Neuronal stem cell (in vitro differentiated cells): Measurements from ENCODE around the gene FBXW10B.
"Not testable (repeated sequence)": the region's sequence is repeated elsewhere in the genome, so short reads cannot be mapped to it uniquely, and the experiment has no call there.

Experiments used
- DNase-seq: peaks from one replicate; pipeline ENCODE4 v3.0.0-alpha.2; 2013; ENCODE audit warnings: low spot score
- H2AFZ ChIP-seq: one replicate; pipeline ENCODE4 v1.6.1; 2013; ENCODE audit warnings: mild to moderate bottlenecking, low read length, inconsistent platforms
- H2AK5ac ChIP-seq: 2 replicates; pipeline ENCODE4 v1.6.1; 2013; ENCODE audit warnings: low read depth, mild to moderate bottlenecking, inconsistent platforms, low read length, moderate library complexity, mixed read lengths
- H2BK120ac ChIP-seq: 2 replicates; pipeline ENCODE4 v1.6.1; 2013; ENCODE audit warnings: low read depth, mild to moderate bottlenecking, inconsistent platforms, low read length, moderate library complexity, mixed read lengths
- H2BK12ac ChIP-seq: one replicate; pipeline ENCODE4 v1.6.1; 2013; ENCODE audit warnings: low read length, inconsistent platforms
- H2BK15ac ChIP-seq: 2 replicates; pipeline ENCODE4 v1.6.1; 2013; ENCODE audit warnings: mild to moderate bottlenecking, low read length, inconsistent platforms, mixed read lengths
- H2BK5ac ChIP-seq: one replicate; pipeline ENCODE4 v1.6.1; 2013; ENCODE audit warnings: inconsistent platforms, mild to moderate bottlenecking, low read length, moderate library complexity
- H3K14ac ChIP-seq: one replicate; pipeline ENCODE4 v1.6.1; 2013; ENCODE audit warnings: low read length, inconsistent platforms
- H3K18ac ChIP-seq: 2 replicates; pipeline ENCODE4 v1.6.1; 2013; ENCODE audit warnings: low read length, inconsistent platforms
- H3K23ac ChIP-seq: 2 replicates; pipeline ENCODE4 v1.6.1; 2013; ENCODE audit warnings: low read depth, mild to moderate bottlenecking, mixed read lengths, low read length, inconsistent platforms; ENCODE audit not compliant: poor library complexity
- H3K27ac ChIP-seq: replicated peaks from 3 replicates; pipeline ENCODE4 v1.5.1; 2013; ENCODE audit warnings: low read length, inconsistent platforms
- H3K27me3 ChIP-seq, 3 experiments: 2 replicates each; pipeline ENCODE4 v1.6.1; 2013; ENCODE audit warnings: low read length in 3 of 3, mild to moderate bottlenecking in 2 of 3, inconsistent platforms in 1 of 3, low read depth in 1 of 3, mixed read lengths in 1 of 3, moderate library complexity in 1 of 3; ENCODE audit not compliant: control insufficient read depth in 3 of 3, insufficient read depth in 3 of 3
- H3K36me3 ChIP-seq, 2 donors: replicated peaks in 1 of 2; 2 replicates each; pipeline ENCODE4 v1.6.1; 2013; ENCODE audit warnings: low read length in 2 of 2; ENCODE audit not compliant: control insufficient read depth in 2 of 2, insufficient read depth in 2 of 2
- H3K4ac ChIP-seq: 2 replicates; pipeline ENCODE4 v1.6.1; 2013; ENCODE audit warnings: inconsistent platforms, mild to moderate bottlenecking, low read length, moderate library complexity
- H3K4me1 ChIP-seq, 2 donors: 1 replicate in 1 of 2; 2 replicates in 1 of 2; pipeline ENCODE4 v1.6.1; 2013; ENCODE audit warnings: low read length in 2 of 2, low read depth in 1 of 2; ENCODE audit not compliant: control insufficient read depth in 2 of 2, insufficient read depth in 1 of 2
- H3K4me2 ChIP-seq: one replicate; pipeline ENCODE4 v1.6.1; 2013; ENCODE audit warnings: mild to moderate bottlenecking, low read length, inconsistent platforms; ENCODE audit not compliant: insufficient read depth, poor library complexity, severe bottlenecking
- H3K4me3 ChIP-seq, 2 donors: 2 replicates each; pipeline ENCODE4 v1.5.1; 2013; ENCODE audit warnings: low read length in 2 of 2, mild to moderate bottlenecking in 2 of 2, inconsistent platforms in 1 of 2, moderate library complexity in 1 of 2
- H3K79me1 ChIP-seq: one replicate; pipeline ENCODE4 v1.6.1; 2013; ENCODE audit warnings: low read depth, mild to moderate bottlenecking, inconsistent platforms, low read length, moderate library complexity
- H3K9ac ChIP-seq: one replicate; pipeline ENCODE4 v1.6.1; 2013; ENCODE audit warnings: mild to moderate bottlenecking, low read depth, low read length, inconsistent platforms; ENCODE audit not compliant: poor library complexity
- H3K9me3 ChIP-seq, 2 donors: replicated peaks in 1 of 2; 2 replicates each; pipeline versions ENCODE3 to v1.6.1; 2013; ENCODE audit warnings: low read length in 2 of 2, mild to moderate bottlenecking in 2 of 2, inconsistent platforms in 1 of 2, low read depth in 1 of 2, mixed read lengths in 1 of 2, moderate library complexity in 1 of 2; ENCODE audit not compliant: control insufficient read depth in 2 of 2, insufficient read depth in 1 of 2
- H4K8ac ChIP-seq: one replicate; pipeline ENCODE4 v1.6.1; 2013; ENCODE audit warnings: low read depth, mild to moderate bottlenecking, inconsistent platforms, low read length, moderate library complexity
- H4K91ac ChIP-seq: one replicate; pipeline ENCODE4 v1.6.1; 2013; ENCODE audit warnings: low read length, low read depth, mild to moderate bottlenecking, inconsistent platforms; ENCODE audit not compliant: poor library complexity
- WGBS, 2 donors: extraction: QIAGEN DNeasy Blood & Tissue Kit; methylation state at CpG; one replicate each; pipeline ENCODE4 v1.1.7; 2013; ENCODE audit warnings: missing lambda C conversion rate in 2 of 2, mixed read lengths in 1 of 2; ENCODE audit not compliant: insufficient read length in 2 of 2, insufficient replicate concordance in 1 of 2; ENCODE audit errors: extremely low coverage in 2 of 2; 5-methylcytosine and 5-hydroxymethylcytosine counted together

The FBXW10B gene

DNA sequence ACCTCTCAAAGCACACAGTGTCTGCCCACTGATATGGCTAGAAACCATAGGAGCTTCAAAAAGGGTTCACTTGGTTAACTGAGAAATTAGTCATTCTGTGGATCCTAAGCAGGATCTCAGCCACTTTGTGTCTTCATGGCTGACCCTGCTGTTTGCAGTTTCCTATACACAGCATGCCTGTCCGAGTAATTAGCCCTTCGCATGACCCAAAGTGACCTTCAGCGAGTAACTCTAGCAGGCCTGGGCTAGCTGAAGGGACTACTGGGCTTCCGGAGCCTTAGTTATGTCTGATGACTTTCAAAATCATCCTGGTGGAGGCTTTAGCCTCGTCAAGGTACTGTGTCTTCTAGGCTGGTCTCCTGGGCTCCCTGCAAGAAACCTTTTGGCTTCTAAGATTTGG is 28.9 kb upstream of the FBXW10B start:
- H3K4ac ChIP-seq = no peak overlapping the region
- H4K8ac ChIP-seq = no peak overlapping the region
- H2BK12ac ChIP-seq = no peak overlapping the region
- H3K9me3 ChIP-seq = no peaks in the 10 kb centered on the region
- H4K91ac ChIP-seq = no peak overlapping the region
- no peak overlapping the region for H3K14ac ChIP-seq
- no peak overlapping the region for H3K4me3 ChIP-seq
- peaks cover 18 to 22% of the 10 kb centered on the region in 2 donors for H3K4me1 ChIP-seq
- no CpG with 5 or more reads among the region's 5 CpGs for WGBS, 2 donors
- no peaks in the 10 kb centered on the region for H3K27me3 ChIP-seq
- no peak overlapping the region for H2AFZ ChIP-seq
- H3K23ac ChIP-seq = no peak overlapping the region
- H3K4me2 ChIP-seq = no peak overlapping the region
- no peak overlapping the region for H2BK5ac ChIP-seq
- peaks cover 2% of the 10 kb centered on the region for H3K79me1 ChIP-seq
- H3K36me3 ChIP-seq = no peaks in the 10 kb centered on the region
- no peak overlapping the region for H3K27ac ChIP-seq
- H2AK5ac ChIP-seq = no peak overlapping the region
- H2BK15ac ChIP-seq = no peak overlapping the region
- no peak overlapping the region for H2BK120ac ChIP-seq
- DNase-seq = no peak
- H3K9ac ChIP-seq = no peak overlapping the region
- no peak overlapping the region for H3K18ac ChIP-seq

DNA sequence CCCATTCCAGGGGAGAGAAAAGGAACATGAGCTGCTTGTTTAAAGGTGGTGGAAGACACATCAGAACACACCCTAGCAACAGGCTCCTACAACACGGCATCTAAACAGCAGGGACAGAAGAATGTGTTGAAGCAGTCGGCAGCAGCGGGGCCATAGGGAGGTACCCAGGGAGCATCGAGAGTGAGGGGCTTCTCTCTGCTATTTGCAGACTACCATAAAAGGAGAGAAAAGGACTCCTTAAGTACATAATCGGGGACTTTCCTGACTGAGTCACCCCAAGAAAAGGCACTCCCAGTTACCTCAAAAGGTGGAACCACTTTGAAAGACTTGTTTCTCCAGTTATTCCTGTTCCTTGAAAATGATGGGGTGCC is 26.4 kb upstream of the FBXW10B start:
- not testable (repeated sequence) for H2BK5ac ChIP-seq, H4K8ac ChIP-seq, H3K23ac ChIP-seq, H3K79me1 ChIP-seq, H3K9me3 ChIP-seq, H4K91ac ChIP-seq, H3K27me3 ChIP-seq, H3K9ac ChIP-seq, H3K4me3 ChIP-seq, H2AK5ac ChIP-seq, H3K36me3 ChIP-seq, H3K4me2 ChIP-seq, H3K4ac ChIP-seq, H3K18ac ChIP-seq, H2BK15ac ChIP-seq, H2BK120ac ChIP-seq, H3K14ac ChIP-seq, H2BK12ac ChIP-seq
- peak overlapping the region; percentile 56 for H2AFZ ChIP-seq
- peaks cover 9 to 16% of the 10 kb centered on the region in 2 donors for H3K4me1 ChIP-seq
- H3K27ac ChIP-seq = peak overlapping the region; percentile 73
- no CpG with 5 or more reads among the region's 5 CpGs for WGBS, 2 donors
- peak; percentile 32 for DNase-seq

DNA sequence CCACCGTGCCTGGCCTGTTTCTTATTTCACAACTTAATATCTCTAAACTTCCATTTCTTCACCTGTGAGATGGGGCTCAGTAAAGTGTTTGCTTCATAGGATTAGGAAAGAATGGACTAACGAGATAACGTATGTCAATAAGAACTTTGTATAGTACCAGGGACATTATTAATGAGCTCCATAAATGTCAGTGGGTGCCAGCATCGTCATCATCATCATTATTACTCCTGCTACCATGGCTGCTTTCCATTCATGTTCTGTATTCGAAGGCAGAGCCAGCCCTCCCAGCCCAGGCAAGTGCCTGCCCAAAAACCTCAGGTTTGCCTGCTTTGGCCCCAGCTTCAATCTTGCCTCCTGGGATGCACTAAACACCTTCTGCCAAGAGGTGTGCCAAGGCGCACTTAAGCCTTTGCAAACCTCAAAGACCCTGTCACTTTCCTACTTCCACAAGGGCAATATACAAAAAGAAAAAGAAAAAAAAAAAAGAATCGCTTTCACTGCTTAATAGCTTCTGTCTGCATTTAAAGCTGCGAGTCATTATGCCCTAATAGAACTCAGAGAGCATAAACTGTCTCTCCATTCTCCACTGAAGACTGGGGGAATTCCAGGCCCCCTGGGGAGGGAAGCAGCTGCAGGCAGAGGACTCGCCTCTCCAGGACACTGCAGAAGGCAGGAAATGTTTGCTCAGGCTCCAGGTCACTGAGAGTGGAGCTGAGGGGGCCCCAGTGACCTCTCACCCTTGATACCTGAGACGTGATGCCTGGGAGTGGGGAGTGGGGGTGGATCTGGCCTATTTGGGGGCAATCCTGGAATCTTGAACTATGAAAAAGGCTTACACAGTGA is 25.8 kb upstream of the FBXW10B start:
- H3K9me3 ChIP-seq, H3K4me3 ChIP-seq, H3K23ac ChIP-seq, H2BK15ac ChIP-seq, H2BK5ac ChIP-seq, H3K36me3 ChIP-seq, H3K4ac ChIP-seq, H4K91ac ChIP-seq, H3K14ac ChIP-seq, H3K9ac ChIP-seq, H3K27me3 ChIP-seq, H2AK5ac ChIP-seq, H3K18ac ChIP-seq, H4K8ac ChIP-seq, H2BK12ac ChIP-seq, H2BK120ac ChIP-seq, H3K4me2 ChIP-seq, H3K79me1 ChIP-seq: not testable (repeated sequence)
- peak; percentile 21 for DNase-seq
- peak overlapping the region; percentile 56 for H2AFZ ChIP-seq
- H3K27ac ChIP-seq = peak overlapping the region; percentile 73
- H3K4me1 ChIP-seq = peaks cover 5 to 15% of the 10 kb centered on the region in 2 donors
- WGBS, 2 donors = no CpG with 5 or more reads among the region's 10 CpGs

DNA sequence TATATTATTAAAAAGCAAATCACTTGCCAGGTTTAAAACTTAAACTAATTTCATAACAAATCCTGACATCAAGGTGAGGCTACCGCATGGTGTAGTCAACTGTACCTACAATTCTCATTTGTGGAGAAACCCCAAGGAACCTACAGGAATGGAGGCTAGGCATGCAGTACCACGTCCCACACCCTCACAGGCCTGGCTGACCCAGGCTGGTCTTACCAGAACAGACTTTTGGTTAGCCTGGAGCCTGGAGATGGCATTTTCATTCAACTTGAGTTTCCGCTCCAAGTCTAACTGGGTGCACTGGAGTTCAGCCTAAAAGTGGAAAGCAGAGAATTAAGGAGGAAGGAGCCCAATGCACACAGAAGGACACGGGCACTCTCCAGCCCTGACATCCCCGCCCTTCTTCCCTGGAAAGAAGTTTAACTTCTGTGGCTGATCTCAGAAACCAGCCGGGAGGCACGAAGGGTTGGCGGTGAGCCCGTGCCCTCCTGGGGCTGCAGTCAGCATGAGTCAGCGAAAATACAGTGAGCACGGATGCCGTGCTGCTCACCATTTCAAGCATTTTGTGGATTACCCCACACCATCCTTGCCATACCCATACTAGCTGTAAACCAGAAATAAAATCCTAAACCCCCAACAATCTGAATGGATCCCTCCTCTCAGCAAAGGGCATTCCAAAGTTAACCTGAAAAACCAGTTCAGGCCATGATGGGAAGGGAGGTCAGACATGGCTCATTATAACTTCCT is 23.2 kb upstream of the FBXW10B start:
- not testable (repeated sequence) for H3K14ac ChIP-seq, H2BK5ac ChIP-seq, H3K27ac ChIP-seq, H3K9ac ChIP-seq, H3K23ac ChIP-seq, DNase-seq, H3K4me2 ChIP-seq, H2AFZ ChIP-seq, H2BK15ac ChIP-seq, H2AK5ac ChIP-seq, H3K9me3 ChIP-seq, H3K27me3 ChIP-seq, H4K91ac ChIP-seq, H2BK12ac ChIP-seq, H3K79me1 ChIP-seq, H3K4me3 ChIP-seq, H2BK120ac ChIP-seq, H4K8ac ChIP-seq, H3K4ac ChIP-seq, H3K36me3 ChIP-seq, H3K18ac ChIP-seq
- no CpG with 5 or more reads among the region's 12 CpGs for WGBS, 2 donors
- H3K4me1 ChIP-seq = peaks cover 5 to 11% of the 10 kb centered on the region in 2 donors
